OCI-M2 (cell line): ENCODE data around the gene EXOSC2.

Experiments used
- DNase-seq: peaks from one replicate; lab custom pipeline; 2025; ENCODE audit not compliant: unreplicated experiment; lab: John Stamatoyannopoulos, UW

Gene EXOSC2, protein sequence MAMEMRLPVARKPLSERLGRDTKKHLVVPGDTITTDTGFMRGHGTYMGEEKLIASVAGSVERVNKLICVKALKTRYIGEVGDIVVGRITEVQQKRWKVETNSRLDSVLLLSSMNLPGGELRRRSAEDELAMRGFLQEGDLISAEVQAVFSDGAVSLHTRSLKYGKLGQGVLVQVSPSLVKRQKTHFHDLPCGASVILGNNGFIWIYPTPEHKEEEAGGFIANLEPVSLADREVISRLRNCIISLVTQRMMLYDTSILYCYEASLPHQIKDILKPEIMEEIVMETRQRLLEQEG

DNA sequence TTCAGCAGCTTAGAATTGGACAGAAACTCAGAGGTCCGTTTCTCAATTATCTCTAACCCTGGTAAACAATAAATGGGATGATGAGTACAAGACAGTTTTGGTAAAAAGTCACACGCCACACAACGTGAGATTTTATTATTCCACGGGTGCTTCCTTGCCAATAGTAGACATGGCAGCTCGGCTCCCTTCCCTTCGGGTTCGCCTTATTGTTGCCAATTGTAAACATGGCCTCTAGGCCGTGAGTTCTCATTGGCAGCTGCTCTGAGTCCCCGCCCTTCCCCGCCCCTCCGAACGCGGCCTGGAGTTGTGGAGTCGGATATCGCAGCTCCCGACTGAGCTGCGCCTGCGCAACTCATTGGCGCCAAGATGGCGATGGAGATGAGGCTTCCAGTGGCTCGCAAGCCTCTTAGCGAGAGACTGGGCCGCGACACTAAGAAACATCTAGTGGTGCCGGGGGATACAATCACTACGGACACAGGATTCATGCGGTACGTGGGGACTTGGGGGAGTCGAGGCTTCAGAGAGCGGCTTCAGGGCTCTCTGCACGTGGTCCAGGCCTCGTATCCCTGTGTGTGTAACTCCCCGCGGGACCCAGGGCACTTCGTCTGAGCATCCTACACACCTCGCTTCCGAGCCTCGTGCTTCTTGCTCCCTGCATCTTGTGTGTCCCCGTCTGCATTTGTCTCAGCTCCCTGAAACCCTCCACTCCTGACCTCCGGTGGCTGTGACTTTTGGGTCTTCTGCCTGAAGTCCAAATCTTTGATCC is at the start of gene EXOSC2:
EXOSC2 (plus strand) TSS at position 355 of the 766 bp plus-strand sequence; CDS start at position 367, 12 bp downstream.
- DNase-seq = peak; percentile 46

DNA sequence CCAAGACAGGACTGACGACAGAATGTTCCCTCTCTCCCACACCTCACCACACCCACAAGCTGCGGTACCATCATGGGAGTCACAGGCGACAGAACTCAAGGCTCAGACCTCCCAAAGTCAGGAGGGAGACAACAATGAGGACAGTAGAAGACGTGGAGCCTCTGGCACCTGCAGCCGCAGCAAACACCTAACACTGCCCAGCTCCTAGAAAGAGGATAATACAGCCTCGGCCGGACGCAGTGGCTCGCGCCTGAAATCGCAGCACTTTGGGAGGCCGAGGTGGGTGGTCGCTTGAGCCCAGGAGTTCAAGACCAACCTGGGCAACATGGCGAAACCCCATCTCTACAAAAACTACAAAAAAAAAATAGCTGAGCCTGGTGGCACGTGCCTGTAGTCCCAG is 42.4 kb upstream of the EXOSC2 start:
- no peak for DNase-seq

DNA sequence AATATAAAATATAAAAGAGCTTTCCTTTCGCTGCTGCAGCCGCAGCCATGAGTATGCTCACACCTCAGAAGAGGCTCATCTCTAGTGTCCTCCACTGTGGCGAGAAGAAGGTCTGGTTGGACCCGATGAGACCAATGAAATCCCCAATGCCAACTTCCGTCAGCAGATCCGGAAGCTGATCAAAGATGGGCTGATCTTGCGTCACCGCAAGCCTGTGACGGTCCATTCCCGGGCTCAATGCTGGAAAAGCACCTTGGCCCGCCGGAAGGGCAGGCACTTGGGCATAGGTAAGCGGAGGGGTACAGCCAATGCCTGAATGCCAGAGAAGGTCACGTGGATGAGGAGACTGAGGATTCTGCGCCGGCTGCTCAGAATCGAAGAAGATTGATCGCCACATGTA is 41.8 kb upstream of the EXOSC2 start:
- DNase-seq = no peak

DNA sequence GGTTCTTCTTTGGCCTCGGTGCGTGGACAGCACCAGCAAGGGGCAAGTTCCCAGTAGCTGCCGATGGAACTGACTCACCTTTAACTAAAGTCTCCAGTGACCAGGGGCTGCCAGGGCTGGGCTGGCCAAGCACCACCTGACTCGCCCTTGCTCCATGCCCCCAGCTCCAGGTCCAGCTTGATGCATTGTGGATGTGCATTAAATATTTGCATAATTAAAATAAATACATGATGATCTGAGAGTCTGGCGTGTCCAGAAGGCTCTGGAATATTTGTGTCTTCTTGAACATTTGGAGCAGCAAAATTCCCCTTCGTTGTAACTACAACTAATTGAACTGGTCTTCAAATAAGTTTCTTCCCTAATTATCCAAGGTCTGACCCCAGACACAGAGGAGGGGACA is 38.7 kb upstream of the EXOSC2 start:
- no peak for DNase-seq

DNA sequence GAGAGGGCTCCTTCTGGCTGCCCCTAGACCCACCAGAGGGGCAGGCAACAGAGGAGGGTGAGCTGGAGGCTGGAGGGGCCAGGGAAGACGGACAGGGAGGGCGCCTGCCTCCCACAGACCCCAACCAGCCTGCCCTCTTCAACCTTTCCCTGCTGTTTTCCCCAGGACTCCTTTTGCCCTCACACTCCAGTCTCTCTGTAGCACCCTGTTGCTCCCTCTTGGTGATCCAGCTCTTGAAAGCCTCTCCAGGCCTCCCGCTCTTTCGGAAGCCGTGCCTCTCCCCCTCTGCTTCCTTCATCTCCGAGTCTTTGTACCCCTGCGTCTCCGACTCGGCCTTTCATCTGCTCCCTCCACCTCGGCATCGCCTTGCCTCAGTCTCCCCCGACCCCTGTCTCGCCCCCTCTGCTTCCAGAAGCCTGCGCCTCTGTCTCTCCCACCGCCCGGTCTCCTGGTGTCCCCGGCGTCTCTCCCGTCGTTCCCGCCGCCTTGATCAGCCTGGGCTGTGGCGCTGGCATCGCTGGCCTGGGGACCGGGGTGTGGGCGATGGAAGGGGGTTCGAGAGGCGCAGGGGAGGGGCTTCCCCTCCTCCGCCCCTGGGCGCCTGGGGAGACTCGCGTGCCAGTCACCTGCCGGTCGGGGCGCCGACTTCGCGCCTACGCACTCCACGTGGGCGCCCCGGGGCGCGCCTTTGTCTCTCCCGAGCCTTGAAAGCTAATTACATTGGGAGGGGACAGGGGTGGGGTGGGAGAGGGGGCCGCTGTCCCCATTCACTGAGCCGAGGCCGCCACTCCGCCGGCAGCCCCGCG is 34.5 kb upstream of the EXOSC2 start:
- no peak for DNase-seq

DNA sequence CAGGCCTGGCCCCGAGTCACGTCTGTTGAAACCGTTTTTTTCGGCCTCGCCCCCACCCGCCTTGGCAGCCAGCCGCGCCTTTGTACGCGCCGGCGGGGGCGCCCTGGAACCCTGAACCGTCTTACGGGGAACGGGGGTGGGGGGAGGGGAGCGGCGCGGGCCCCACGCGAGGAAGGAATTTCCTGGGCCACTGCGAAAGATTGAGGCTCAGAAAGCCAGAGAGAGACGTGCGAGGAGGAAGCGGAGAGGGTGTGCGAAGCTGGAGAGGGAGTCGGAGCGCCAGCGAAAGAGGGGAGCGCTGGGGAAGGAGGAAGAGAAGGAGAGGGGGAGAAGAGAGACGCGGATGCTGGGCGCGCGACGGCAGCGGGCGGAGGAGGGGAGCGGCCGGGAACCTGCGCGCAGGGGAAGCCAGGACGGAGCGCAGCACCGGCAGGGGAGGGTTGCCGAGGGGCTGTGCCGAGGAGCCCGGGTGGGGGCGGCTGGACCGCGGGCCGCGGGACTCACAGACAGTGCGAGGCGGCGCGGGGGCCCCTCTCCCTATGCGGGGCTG is 33.8 kb upstream of the EXOSC2 start:
- DNase-seq = no peak

DNA sequence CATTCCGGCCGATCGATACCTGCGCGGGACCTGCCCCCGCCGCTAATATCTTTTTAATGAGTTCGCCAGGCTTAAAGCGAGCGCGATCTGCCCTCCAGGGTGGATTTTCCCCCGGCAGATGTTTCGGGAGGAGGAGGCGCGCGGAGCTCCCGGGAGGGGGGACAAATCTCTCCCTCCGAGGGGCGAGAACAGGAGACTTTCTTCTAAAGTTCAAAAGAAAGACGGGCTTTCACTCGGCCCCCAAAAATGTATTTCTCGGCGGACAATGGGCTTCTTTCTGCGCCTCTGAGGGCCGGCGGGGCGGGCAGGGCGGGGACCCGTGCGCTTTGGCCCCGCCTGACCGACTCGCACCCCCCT is 33.3 kb upstream of the EXOSC2 start:
- no peak for DNase-seq

DNA sequence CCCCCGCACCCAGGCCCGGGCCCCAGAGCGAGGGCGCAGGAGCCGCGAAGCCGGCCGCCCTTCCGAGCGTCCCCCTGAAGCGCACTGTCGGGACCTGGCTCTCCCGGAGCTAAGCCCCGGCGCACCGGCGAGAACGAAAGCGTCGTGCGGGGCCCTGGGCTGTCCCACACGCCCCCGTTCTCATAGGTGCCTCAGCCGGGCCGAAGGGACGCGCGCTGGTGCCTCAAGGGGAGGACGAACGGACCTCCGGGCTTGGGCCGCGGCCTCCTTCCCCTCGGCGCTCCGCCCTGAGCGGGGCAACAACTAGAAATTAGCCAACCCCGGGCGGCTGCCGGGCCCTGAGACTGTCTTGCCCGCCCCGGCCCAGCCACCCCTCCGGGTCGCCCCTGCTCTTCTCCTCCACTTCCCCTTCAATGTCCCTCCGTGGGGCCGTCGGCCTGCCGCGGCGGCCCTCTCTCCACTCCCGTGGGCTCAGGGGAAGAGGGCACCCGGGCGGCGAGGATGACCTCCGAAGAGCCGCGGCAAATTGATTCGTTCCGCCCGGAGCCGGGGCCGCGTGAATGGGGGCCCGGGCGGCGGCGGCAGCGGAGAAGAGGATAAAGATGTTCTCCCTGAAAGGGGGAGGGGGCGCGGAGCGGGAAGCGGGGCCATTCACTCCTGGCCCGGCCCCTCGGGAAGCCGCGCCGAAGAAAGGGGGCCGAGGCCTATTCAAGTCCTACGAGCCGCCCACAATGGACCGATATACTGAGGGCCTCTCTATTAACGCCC is 32.7 kb upstream of the EXOSC2 start:
- DNase-seq = no peak

DNA sequence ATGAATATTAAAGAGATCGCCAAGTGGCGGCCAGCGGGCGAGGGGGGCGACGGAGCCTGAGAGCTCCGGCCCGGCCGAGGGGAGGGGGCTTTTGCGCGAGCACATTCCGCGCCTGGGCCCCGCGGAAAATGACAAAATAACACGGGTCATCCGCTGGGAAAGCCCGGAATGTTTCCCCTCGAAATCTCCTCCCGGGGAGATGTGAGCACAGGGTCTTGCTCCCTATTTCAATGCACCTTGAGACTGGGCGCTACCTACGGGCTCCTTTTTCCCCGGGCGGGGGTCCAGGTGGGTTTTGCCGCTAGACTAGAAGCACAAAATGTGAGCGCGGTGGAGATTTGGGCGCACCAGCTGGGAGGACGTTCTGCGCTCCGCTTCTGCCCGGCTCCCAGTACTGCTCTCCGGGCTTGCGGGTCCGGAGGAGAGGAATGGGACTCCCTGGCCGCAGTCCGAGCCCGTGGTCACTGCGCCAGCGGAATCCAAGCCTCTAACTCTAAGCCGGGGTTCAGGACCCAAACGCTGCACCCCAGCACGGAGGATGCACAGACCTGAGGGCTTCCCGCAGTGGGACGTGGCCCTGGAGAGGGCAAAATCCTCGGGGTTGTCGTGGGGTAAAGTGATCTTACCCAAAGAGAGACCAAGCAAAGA is 32.0 kb upstream of the EXOSC2 start:
- DNase-seq = no peak

DNA sequence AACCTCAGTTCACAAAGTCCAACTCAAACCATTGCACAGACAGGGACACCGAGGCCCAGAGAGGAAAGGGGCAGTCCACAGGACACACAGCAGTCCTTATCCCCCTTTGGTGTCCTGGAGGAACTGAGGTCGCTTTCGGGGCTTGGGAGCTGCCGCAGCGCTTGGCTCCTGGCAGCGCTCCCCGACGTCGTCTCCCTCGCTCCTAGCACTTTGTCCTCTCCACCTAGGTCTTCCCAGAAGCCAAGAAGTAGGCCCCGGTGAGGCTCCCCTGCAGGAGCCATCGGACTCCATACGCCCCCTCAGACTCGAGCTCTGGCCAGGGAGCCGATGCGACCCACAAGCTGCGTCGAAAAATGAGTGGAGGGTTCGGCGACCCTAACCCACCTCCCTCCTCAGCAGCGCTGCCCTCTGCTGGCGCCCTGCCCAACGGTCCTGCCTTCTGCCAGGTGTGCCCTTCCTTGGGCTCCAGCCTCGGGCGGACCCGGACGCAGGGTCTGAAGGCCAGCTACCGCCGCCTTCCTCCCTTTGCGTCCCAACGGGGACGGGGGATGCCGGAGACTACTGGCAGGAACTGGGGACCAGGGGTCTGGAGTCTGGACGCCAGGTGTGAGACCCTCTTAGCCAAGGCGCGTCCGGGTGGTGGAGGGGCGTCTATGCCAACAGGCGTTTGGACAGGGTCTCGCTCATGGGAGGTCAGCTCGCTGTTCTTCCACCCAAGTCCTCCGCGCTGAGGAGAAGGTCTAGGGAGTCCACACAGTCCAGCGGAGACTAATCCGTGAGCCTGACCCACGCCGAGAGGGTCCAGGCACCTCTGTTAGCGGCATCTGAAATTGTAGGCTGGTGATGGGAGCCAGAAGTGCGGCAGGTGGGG is 31.2 kb upstream of the EXOSC2 start:
- no peak for DNase-seq

DNA sequence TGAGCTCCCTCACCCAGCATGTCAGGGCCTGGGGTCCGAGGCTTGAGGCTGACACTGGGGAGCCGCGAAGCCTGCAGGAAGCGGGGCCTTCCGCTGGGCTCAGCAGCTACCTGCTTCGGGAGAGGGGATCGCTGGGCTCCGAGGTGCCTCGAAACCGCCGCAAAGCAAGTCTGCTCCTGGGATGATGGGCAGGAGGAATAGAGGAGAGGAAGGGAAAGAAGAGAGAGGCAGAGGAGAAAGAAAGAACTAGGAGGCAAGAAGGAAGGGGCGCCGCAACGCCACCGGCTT is 30.7 kb upstream of the EXOSC2 start:
- no peak for DNase-seq

DNA sequence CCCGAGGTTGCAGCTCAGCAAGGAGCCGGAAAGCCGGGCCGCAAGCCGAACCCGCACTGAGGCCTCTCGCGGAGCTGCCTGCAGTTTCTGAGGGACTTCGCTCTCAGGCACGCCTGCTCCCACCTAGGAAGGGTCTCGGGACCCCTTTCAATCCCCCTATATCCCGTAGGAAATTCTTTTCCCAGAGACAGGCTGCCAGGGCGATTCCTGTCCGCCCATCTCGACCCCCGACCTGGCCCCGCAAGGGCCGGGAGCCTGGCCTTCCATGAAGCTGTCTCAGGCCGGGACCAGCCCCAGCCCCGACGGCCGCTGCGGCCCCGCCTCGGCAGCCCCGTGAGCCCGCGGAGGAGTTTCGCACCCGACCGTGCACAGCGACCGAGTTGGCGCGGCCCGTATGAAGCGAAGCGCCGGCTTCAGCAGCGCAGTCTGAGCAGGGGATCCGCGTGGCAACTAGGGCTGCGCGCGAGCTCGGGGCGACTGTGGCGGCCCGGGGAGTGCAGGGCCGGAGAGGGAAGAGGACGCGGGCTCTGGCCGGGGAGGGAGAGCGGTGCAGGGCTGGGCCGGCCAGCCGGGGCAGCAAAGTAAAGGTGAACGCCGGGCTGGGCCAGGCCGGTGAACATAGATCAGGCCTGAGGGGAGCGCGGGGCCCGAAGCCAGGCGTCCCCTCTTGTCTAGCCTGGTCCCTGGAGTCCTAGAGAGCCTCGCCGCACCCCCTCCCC is 30.2 kb upstream of the EXOSC2 start:
- no peak for DNase-seq

DNA sequence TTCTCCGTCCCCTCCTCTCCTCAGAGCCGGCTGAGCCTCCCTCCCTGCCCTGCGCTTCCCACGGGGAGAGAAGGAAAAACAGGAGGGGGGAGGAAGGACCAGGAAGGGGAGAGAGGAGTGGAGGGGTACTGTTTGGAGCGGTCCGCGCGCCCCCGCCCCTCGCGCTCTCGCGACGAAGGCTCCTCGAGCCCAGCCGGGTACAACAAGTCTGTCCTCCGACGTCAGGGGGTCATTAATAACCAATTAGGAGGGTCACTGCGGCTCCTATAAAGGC is 29.7 kb upstream of the EXOSC2 start:
- DNase-seq = no peak

DNA sequence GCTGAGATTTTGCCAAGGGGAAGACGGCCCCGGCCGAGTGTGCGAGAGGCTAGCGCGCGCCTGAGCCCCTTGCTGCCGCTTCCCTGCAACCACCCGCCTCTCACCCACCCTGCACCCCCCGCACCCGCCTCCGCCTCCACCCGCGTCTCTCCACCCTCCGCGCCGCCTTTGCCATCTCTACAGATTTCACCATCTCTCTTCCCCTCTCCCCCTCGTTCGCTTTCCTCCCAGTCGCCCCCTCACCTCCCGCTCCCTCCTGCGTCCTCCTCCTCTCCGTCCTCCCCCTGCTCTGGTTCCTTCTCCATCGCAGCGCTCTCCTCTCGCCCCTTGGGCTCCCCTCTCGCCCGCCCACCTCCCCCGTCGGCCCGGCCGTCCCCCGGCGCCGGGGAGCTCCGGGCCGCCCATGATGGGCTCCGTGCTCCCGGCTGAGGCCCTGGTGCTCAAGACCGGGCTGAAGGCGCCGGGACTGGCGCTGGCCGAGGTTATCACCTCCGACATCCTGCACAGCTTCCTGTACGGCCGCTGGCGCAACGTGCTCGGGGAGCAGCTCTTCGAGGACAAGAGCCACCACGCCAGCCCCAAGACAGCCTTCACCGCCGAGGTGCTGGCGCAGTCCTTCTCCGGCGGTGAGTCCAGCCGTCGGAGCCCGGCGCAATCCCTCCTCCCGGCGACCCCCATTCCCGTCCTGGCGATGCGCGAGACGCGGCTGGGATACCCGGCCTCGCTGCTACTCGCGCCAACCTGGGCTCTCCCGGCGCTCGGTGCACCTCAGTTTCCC is 29.1 kb upstream of the EXOSC2 start, which contains the start of gene PRDM12:
PRDM12 (plus strand) TSS at position 344 of the 778 bp plus-strand sequence; CDS start at position 404, 60 bp downstream.
- DNase-seq = no peak

DNA sequence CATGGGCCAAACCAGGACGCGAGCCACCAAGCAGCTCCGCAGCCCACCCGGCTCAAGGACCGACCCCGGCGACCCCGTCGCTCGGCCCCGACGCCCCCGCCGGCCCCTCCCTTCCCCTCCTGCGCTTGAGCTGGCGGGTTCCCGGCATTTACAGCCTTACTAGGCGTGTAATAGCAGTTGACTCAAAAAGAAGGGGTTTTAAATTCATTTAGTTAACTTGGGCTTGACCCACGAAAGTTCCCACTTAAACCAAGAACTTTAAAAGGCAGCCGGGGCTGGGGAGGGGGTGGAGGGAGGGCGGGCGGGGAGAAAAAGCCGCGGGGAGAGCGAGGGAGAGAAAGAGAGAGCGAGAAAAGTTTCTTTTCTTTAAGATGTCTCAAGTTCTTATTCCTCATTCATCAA is 28.6 kb upstream of the EXOSC2 start:
- DNase-seq = no peak

DNA sequence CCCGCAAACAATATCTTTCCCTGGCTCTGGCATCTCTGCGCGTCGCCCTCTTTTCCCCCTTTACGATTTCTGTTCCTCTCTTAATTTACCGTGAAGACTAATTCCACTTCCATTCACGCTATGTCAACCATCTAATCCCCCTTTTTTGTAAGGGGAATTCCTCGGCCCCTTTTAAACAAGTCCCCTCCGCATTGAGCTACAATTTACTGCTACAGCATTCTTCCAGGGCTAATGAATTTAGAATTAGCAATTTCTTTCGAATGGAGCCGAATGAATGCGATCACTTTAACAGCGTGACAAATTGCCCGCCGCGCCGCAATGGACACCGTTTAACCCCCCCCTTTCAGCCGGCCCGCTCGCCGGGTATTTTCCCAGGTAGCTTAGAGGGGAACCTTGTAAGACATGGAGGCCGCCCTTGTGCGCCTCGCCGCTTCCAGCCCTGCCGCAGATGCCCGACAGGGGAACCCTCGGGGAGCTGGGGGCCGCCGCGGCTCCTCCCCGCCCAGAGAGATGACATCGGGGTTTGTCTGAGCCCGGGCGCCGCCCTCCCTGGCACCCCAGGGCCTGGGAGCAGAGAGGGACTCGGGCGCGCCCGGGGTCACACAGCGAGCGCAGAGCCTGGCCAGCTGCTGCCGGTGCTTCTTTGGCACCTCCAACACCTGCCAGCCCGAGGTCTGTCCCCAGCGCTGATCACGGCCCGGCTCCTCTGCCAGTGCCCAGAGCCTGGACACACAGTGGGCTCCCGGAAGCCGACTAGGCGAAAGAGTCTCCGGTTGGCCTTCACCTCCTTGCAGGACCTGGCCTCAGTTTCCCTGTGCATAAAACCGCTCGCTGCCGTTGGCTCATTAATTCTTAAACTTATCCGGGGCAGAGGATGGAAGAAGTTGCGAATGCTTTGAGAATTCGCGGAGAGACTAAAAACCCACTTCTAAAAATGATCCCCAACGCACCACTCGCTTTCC is 27.9 kb upstream of the EXOSC2 start:
- no peak for DNase-seq
